NK-92 treated with Interleukin-12 subunit alpha and Interleukin-12 subunit beta, amount 100 ng/mL, for 24 hours (cell line): ENCODE results near the gene PPIC.

Experiments used
- DNase-seq: peaks from one replicate; lab custom pipeline; 2025; lab: John Stamatoyannopoulos, UW

Gene PPIC

GRCh38 chr5:123036391-123037103 lies at the start of gene PPIC:
Gene PPIC (minus strand): TSS chr5:123036725. CDS start chr5:123036625, 100 bp downstream.
- no peak for DNase-seq

GRCh38 chr5:123085638-123086286 lies 49.2 kb upstream of the PPIC start:
- DNase-seq = no peak

GRCh38 chr5:123084730-123085605 lies 48.4 kb upstream of the PPIC start:
- DNase-seq = no peak

- no peak for DNase-seq
These were observed 46.8 kb upstream of the PPIC start for GRCh38 chr5:123083298-123083697.

- DNase-seq = no peak
These were observed 43.7 kb upstream of the PPIC start for GRCh38 chr5:123080215-123080614.

GRCh38 chr5:123075521-123076163 lies 39.1 kb upstream of the PPIC start:
- no peak for DNase-seq

- no peak for DNase-seq
These were observed 31.9 kb upstream of the PPIC start for GRCh38 chr5:123068368-123068938.

GRCh38 chr5:123066016-123066415 lies 29.5 kb upstream of the PPIC start:
- no peak for DNase-seq

GRCh38 chr5:123059455-123059854 lies 22.9 kb upstream of the PPIC start:
- DNase-seq = no peak

- no peak for DNase-seq
These were observed 14.7 kb upstream of the PPIC start for GRCh38 chr5:123051206-123051605.

GRCh38 chr5:123047706-123048105 lies 11.2 kb upstream of the PPIC start:
- DNase-seq = no peak

GRCh38 chr5:123046222-123046621 lies 9.7 kb upstream of the PPIC start:
- no peak for DNase-seq

GRCh38 chr5:123044926-123045617 lies 8.5 kb upstream of the PPIC start:
- no peak for DNase-seq

- DNase-seq = no peak
These were observed 3.1 kb upstream of the PPIC start for GRCh38 chr5:123039673-123040072.

- no peak for DNase-seq
These were observed 536 bp upstream of the PPIC start for GRCh38 chr5:123037104-123037418.

GRCh38 chr5:123035918-123036390 lies 571 bp downstream of the PPIC start:
- DNase-seq = no peak

- no peak for DNase-seq
These were observed 1.1 kb downstream of the PPIC start for GRCh38 chr5:123035360-123035917.

GRCh38 chr5:123033157-123033671 lies 3.3 kb downstream of the PPIC start:
- DNase-seq = no peak

- DNase-seq = no peak
These were observed 8.3 kb downstream of the PPIC start for GRCh38 chr5:123028222-123028621.

- no peak for DNase-seq
These were observed 21.8 kb downstream of the PPIC start for GRCh38 chr5:123014689-123015088.

GRCh38 chr5:123012321-123012720 lies 24.2 kb downstream of the PPIC start:
- DNase-seq = no peak
